Omental fat pad (tissue), 4 donors: ENCODE data around the gene STAT4. TPM values are rescaled to one million over a fixed set of nuclear protein-coding genes. Genes with fewer than 3 reads are reported as not detected.
A peak's percentile ranks its signal among the peaks of the same experiment; 100 is the strongest.

Experiments
- ATAC-seq: fragments of 150-250 bp; one replicate; pipeline ENCODE4 v1.9.1; 2016; ENCODE audit warnings: mild to moderate bottlenecking, moderate library complexity; ENCODE audit not compliant: low FRiP score
- DNase-seq: peaks from one replicate; pipeline ENCODE4 v3.0.0-alpha.2; 2019; ENCODE audit warnings: low spot score
- CTCF ChIP-seq, 3 donors: fragments of 450-650 bp; IDR thresholded peaks; one replicate each; pipeline ENCODE4 v1.5.1; 2016 to 2017; ENCODE audit warnings: antibody characterized with exemption in 3 of 3, mild to moderate bottlenecking in 3 of 3, moderate library complexity in 2 of 3
- total RNA-seq, 4 donors: library from RNA; depleted of rRNA; stranded (reverse); fragments of >200 nt; gene quantifications; one replicate each; pipeline ENCODE4 v1.1.0, GENCODE V29; 2016

The STAT4 gene
- total RNA-seq, 4 donors from 2014 or later, result 4.6 to 29.4 (median 10.5) TPM

GRCh38 chr2:191013932-191014652, 136.7 kb downstream of the STAT4 start, which contains the start of gene STAT1:
TSS of gene STAT1 (minus strand) at chr2:191014171. CDS start at chr2:191010003, 4,168 bp downstream.
- ATAC-seq (peak; percentile 98), DNase-seq (peak; percentile 75)
- TF ChIP-seq CTCF (IDR thresholded peaks at IDR 0.05), result no peak

- DNase-seq (no peak), ATAC-seq (no peak)
- TF ChIP-seq CTCF (IDR thresholded peaks at IDR 0.05), result no peak
Measured at GRCh38 chr2:191013682-191013931, 137.2 kb downstream of the STAT4 start.

GRCh38 chr2:191012845-191013681, 137.7 kb downstream of the STAT4 start:
- no peak for DNase-seq
- TF ChIP-seq CTCF (IDR thresholded peaks at IDR 0.05), result no peak

GRCh38 chr2:191012346-191012745, 138.4 kb downstream of the STAT4 start:
- no peak for DNase-seq
- ATAC-seq, result no peak
- TF ChIP-seq CTCF (IDR thresholded peaks at IDR 0.05), result no peak

More at GRCh38 chr2:191012845-191013681, 137.7 kb downstream of the STAT4 start:
- peak; percentile 20 for ATAC-seq

GRCh38 chr2:191010887-191011885, 139.6 kb downstream of the STAT4 start:
- DNase-seq (no peak), ATAC-seq (no peak)
- TF ChIP-seq CTCF (IDR thresholded peaks at IDR 0.05), result no peak

- no peak for DNase-seq
- TF ChIP-seq CTCF (IDR thresholded peaks at IDR 0.05), result no peak
- no peak for ATAC-seq
Measured at GRCh38 chr2:191009541-191010374, 141.0 kb downstream of the STAT4 start.
